ENCODE measurements around the gene IRF4.

GRCh38 chr6:396126-396520 is 4.6 kb downstream of the IRF4 start:
- TF ChIP-seq CTCF (IDR thresholded peaks at IDR 0.05; ENCODE audit: extremely low read depth in 1 of 2, insufficient read depth in 1 of 2, low read depth in 1 of 2, low read length in 2 of 2): no peak
- TF ChIP-seq POLR2AphosphoS5 (IDR thresholded peaks at IDR 0.05; ENCODE audit: insufficient read depth, low read depth, low read length): no peak
